G401 (cell line): ENCODE measurements around the gene STX17. TPM values are rescaled to one million over a fixed set of nuclear protein-coding genes. Genes with fewer than 3 reads are reported as not detected.

Experiments used
- total RNA-seq: library from RNA; depleted of rRNA; stranded (reverse); fragments of >200 nt; shearing (Covaris generic); gene quantifications from 2 replicates; pipeline ENCODE4 v1.2.3, GENCODE V29; 2014; rRNA removed

STX17 gene
- total RNA-seq, 1 experiment from 2014 or later: 11.8 TPM

Other genes with a start within 250 kb of the STX17 start
- not detected in 2 replicates for gene NR4A3, start 84.8 kb upstream of the STX17 start, total RNA-seq
- 9.4 and 10.9 TPM in 2 replicates for gene ERP44, start 192.3 kb downstream of the STX17 start, total RNA-seq
- 18.6 and 27.0 TPM in 2 replicates for gene INVS, start 192.6 kb downstream of the STX17 start, total RNA-seq